Dedifferentiated amniotic fluid mesenchymal stem cell (primary cell): ENCODE measurements around the gene DOCK11.

Experiments
- DNase-seq: peaks from one replicate; pipeline ENCODE4 v3.0.0-alpha.2; 2016; ENCODE audit errors: extremely low spot score

DOCK11 gene

DNA sequence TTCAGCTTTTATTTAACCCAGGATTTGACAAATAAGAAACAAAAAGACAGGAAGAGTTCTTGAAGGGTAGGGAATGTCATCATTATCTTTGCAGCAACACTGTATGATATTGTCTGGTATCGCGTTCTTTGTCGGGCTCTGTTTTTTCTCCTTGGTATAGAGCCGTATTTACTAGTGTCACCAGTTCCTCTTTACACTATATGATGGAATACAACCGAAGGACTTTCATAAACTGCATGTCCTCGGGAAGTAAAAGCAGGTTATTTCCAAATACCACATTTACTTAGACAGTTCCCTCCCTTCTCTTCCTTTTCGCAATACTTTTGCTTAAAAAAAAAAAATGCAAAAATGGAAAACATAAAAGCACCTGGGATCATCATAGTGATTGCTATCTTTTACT is 135.2 kb downstream of the DOCK11 start:
- DNase-seq = no peak

DNA sequence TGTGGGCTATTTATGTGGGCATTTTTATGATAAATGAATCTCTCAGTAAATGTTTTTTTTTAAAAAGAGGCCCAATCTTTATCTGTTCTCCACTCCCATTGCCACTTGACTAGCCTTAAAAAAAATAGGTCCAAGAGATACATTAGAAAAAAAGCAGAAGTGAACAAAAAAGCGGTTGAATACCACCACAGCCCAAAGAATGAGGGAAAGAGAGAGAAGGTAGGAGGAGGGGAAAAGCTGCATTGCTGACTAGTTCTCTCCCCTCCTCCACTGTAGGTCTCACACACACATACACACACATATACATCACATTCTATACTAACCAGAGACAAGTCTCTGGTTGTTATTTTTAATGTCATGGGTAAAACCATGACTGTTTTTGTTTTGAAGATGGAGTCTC is 136.0 kb downstream of the DOCK11 start:
- DNase-seq = no peak

- no peak for DNase-seq
Measured at GRCh38 chrX:118632862-118633261, 137.2 kb downstream of the DOCK11 start.

DNA sequence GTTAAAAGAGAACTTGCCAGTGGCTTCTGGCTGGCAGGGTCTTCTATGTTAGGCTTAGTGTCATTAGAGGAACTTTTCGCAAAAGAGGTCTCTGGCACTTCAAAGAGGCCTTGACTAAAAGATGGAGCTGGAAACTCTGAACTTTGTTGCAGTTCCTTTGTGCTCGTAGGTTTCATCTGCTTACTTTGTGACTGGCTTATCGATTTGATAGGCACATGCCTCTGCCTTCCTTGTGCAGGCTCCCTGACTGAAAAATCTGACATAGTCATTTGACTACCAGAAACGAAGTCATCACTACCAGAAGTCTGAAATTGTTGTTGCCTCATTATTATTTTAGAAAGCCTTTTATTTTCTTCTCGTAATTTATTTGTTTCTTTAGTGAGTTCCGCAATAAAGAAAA is 137.9 kb downstream of the DOCK11 start:
- no peak for DNase-seq

DNA sequence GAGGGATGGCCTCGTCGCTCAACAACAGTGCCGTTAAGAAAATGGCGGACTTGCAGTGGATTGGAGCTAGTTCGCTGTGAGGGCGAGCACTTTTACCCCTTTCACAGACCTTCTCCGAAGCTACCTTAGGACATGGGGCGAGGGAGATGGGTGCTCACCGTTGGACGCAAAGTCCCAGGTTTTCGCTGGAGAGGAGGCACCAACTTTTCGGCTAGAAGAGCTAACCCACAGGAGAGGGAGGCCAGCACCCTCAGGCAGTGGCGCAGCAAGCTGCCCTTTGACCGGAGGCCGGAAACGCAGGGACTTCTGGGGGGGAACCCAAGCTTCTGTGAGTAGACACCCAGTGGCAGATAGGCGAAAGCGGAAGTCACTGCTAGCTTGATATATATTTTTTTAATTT is 138.7 kb downstream of the DOCK11 start:
- no peak for DNase-seq

DNA sequence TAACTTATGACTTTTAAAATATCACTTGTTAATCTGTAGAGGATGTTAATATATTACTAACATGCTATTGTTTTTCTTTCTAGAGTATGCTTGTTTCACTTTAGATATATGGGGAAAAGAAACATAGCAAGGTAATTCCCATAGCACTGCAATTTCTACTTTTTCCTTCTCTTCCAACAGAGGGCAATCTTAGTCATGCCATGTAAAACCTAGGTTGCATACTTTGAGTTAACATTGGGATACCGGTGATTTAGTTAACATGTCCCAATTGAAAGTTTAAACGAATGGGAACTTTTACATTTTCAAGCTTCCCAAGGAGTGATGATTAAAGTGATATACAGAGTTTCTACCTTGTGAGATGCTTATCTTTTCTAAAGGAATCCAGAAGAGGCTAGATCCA is 142.4 kb downstream of the DOCK11 start:
- DNase-seq = no peak

DNA sequence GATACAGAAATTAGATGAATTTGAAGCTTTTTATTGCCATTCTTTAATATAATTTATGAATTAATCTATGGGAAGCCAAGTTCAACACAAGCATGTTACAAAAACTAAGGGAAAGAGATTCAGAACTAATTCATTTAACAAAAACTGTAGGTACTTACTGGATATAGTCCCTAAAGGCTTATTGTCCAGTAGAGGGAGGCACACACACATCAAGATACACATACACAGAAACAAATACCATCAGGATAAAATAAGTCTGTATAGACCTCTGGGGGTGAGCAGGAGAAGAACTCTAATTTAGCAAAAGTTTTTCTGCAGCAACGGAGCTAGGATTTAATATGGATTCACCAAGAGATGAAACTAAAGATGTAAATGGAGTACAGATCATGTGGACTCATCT is 148.8 kb downstream of the DOCK11 start:
- DNase-seq = peak; percentile 27

GRCh38 chrX:118652717-118653116 is 157.1 kb downstream of the DOCK11 start:
- no peak for DNase-seq

DNA sequence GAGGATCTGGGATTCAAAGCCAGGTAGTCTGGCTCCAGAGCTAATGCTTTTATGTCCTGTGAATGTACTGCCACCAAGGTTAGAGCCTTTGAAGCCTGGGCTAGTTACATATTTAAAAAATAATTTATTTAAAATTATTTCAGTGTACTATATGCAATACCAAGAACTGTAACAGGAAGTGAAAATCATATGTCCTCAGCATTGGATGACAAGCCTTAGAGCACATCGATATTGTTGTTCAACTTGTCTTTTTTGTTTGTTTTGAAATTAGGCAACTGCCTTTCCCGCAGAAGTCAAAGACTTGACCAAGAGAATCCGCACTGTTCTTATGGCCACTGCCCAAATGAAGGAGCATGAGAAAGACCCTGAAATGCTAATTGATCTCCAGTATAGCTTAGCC is 158.7 kb downstream of the DOCK11 start:
- DNase-seq = no peak

- DNase-seq = no peak
Measured at GRCh38 chrX:118655561-118656246, 160.1 kb downstream of the DOCK11 start.

- DNase-seq = no peak
Measured at GRCh38 chrX:118657413-118657812, 161.8 kb downstream of the DOCK11 start.

DNA sequence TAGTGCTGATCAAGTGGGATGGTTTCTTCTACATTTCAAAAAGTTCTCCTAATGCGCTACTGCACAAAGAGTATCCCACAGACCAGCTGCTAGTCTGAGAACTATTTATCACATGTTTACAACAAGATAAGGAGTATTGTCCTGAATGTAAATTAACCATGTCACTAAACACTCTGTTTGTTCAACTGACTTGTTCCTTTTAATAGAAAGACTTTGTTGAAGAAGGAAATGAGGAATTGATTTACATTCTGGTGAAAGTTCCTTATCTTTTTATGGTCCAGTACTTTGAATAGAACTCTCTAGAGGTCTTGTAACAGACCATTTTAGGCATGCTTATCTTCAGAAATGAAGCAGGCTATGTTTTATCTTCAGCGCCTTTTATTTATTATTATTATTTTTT is 164.5 kb downstream of the DOCK11 start:
- DNase-seq = no peak

- no peak for DNase-seq
Measured at GRCh38 chrX:118665204-118665603, 169.6 kb downstream of the DOCK11 start.

- no peak for DNase-seq
Measured at GRCh38 chrX:118666521-118666920, 170.9 kb downstream of the DOCK11 start.

GRCh38 chrX:118669435-118669834 is 173.8 kb downstream of the DOCK11 start:
- no peak for DNase-seq

- no peak for DNase-seq
Measured at GRCh38 chrX:118675326-118675965, 179.8 kb downstream of the DOCK11 start.

- DNase-seq = no peak
Measured at GRCh38 chrX:118675966-118676349, 180.3 kb downstream of the DOCK11 start.

DNA sequence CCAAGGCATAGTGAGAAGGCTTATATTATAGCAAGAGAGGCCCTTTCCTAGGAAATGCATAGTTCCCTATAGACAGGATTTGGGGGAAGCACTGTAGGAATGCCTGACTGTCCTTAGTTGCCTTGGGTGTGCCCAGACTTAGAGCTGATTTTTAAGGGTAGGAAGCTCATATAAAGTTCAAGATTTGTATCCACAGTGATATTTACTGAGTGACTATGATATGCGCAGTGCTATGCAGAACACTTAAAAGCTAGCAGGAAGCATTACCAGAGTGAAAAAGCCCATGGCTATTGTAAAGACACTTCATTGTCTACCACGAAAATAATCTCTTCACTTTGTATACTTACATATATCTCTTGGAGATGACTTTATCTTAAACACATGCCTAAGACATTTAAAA is 181.7 kb downstream of the DOCK11 start:
- no peak for DNase-seq

GRCh38 chrX:118679290-118679689 is 183.7 kb downstream of the DOCK11 start:
- no peak for DNase-seq

- DNase-seq = no peak
Measured at GRCh38 chrX:118682258-118683014, 186.8 kb downstream of the DOCK11 start.

- no peak for DNase-seq
Measured at GRCh38 chrX:118685393-118685792, 189.8 kb downstream of the DOCK11 start.

- no peak for DNase-seq
Measured at GRCh38 chrX:118688935-118689334, 193.3 kb downstream of the DOCK11 start.

- DNase-seq = no peak
Measured at GRCh38 chrX:118693843-118694242, 198.2 kb downstream of the DOCK11 start.
